ENCODE measurements around the gene TBC1D30. TPM values are rescaled to one million over a fixed set of nuclear protein-coding genes. Genes with fewer than 3 reads are reported as not detected.

TBC1D30 gene
- total RNA-seq = under 0.01 and 0.29 TPM in 2 replicates

GRCh38 chr12:64824500-64825142, at the start of gene TBC1D30:
TBC1D30 (plus strand) TSS chr12:64824647; CDS start chr12:64824880, 233 bp downstream.

Other genes with a start within 250 kb of the TBC1D30 start
- gene RASSF3, start 214.2 kb upstream of the TBC1D30 start, total RNA-seq = 20.4 and 28.8 TPM in 2 replicates
- 117 and 246 TPM in 2 replicates for gene GNS, start 65.2 kb upstream of the TBC1D30 start, total RNA-seq

All from placental pericyte (primary cell).